Sigmoid colon (tissue), 7 donors: ENCODE results near the gene MSANTD2. TPM values are rescaled to one million over a fixed set of nuclear protein-coding genes. Genes with fewer than 3 reads are reported as not detected.

Experiments
- DNase-seq: peaks from one replicate; pipeline ENCODE4 v3.0.0-alpha.2; 2019
- H3K27ac ChIP-seq, 4 donors: fragments of 200-600 bp; sonication (generic); one replicate each; pipeline ENCODE4 v1.5.1; 2016 to 2019; ENCODE audit warnings: mild to moderate bottlenecking in 1 of 4
- H3K27me3 ChIP-seq, 3 donors: fragments of 200-600 bp; sonication (generic); one replicate each; pipeline ENCODE4 v1.5.1; 2019; ENCODE audit warnings: mild to moderate bottlenecking in 1 of 3
- H3K36me3 ChIP-seq, 4 donors: fragments of 200-600 bp; sonication (generic); one replicate each; pipeline ENCODE4 v1.5.1; 2016 to 2019
- H3K4me1 ChIP-seq, 4 donors: fragments of 200-600 bp; sonication (generic); one replicate each; pipeline ENCODE4 v1.5.1; 2017 to 2019
- H3K4me3 ChIP-seq, 4 donors: fragments of 200-600 bp; sonication (generic); one replicate each; pipeline ENCODE4 v1.5.1; 2017 to 2019; ENCODE audit warnings: mild to moderate bottlenecking in 2 of 4, moderate library complexity in 1 of 4
- H3K9me3 ChIP-seq, 4 donors: fragments of 200-600 bp in 3 of 4; sonication (generic) in 3 of 4; one replicate each; pipeline versions ENCODE4 v1.5.1 to v1.6.1; 2013 to 2019
- CTCF ChIP-seq, 4 experiments: fragments of 450-650 bp in 3 of 4; fragments of 200-600 bp in 1 of 4; IDR thresholded peaks; one replicate each; pipeline ENCODE4 v1.5.1; 2016 to 2019; ENCODE audit warnings: antibody characterized with exemption in 4 of 4, mild to moderate bottlenecking in 3 of 4, moderate library complexity in 2 of 4
- EP300 ChIP-seq, 4 donors: sonication (generic); formaldehyde crosslinking; IDR thresholded peaks; one replicate each; pipeline ENCODE4 v1.6.1; 2017; ENCODE audit warnings: antibody characterized with exemption in 4 of 4
- POLR2A ChIP-seq, 2 donors: fragments of 450-650 bp; IDR thresholded peaks; one replicate each; pipeline ENCODE4 v1.6.1; 2016; ENCODE audit warnings: antibody characterized with exemption in 2 of 2, mild to moderate bottlenecking in 2 of 2, moderate library complexity in 2 of 2
- POLR2AphosphoS5 ChIP-seq, 4 donors: sonication (generic); formaldehyde crosslinking; IDR thresholded peaks; one replicate each; pipeline ENCODE4 v1.6.1; 2017; ENCODE audit warnings: antibody characterized with exemption in 4 of 4
- WGBS, 2 donors: extraction: QIAGEN DNeasy Blood & Tissue Kit; methylation state at CpG; one replicate each; pipeline ENCODE4 v1.1.7; 2013; 5-methylcytosine and 5-hydroxymethylcytosine counted together
- intact Hi-C: fragments of 100-400 bp; cut with DNase I; formaldehyde crosslinking; loops from one replicate; pipeline ENCODE4 v1.15.1; 2023
- polyA plus RNA-seq, 3 donors: library from polyadenylated mRNA; stranded (reverse); fragments of 200-250 nt; gene quantifications; one replicate each; pipeline ENCODE4 v1.2.3, GENCODE V29; 2013
- total RNA-seq, 4 donors: library from RNA; depleted of rRNA; stranded (reverse); fragments of >200 nt; gene quantifications; one replicate each; pipeline ENCODE4 v1.1.0, GENCODE V29; 2016
- donor health status: healthy with polysubstance abuse.
- donor health status: Bipolar disorder and iron deficiency.
- donor health status: healthy.

The MSANTD2 gene
- total and polyA plus RNA-seq, 7 donors, result 1.6 to 23.8 (median 8.6) TPM

- intact Hi-C loops, result no loop called here
- WGBS, 2 donors, result 19 to 40% methylated on average over 1 of the region's 1 CpG
- TF ChIP-seq CTCF (IDR thresholded peaks at IDR 0.05) (no peak), EP300 (IDR thresholded peaks at IDR 0.05) (no peak), POLR2A (IDR thresholded peaks at IDR 0.05) (no peak), POLR2AphosphoS5 (IDR thresholded peaks at IDR 0.05) (no peak)
These were observed 12.7 kb upstream of the MSANTD2 start for GRCh38 chr11:124812876-124813275.

GRCh38 chr11:124811399-124812125 lies 11.4 kb upstream of the MSANTD2 start:
- Histone ChIP-seq H3K4me1 (no peaks in the 10 kb centered on the region), H3K36me3 (peaks cover 0 to 1% (median 0%) of the 10 kb centered on the region in 4 donors), H3K27ac (no peak overlapping the region), H3K9me3 (no peaks in the 10 kb centered on the region), H3K4me3 (no peak overlapping the region), H3K27me3 (peaks cover 0 to 22% (median 0%) of the 10 kb centered on the region in 3 donors)
- intact Hi-C loops, result no loop called here
- WGBS, 2 donors, result 79 to 85% methylated on average over 10 of the region's 10 CpGs
- DNase-seq, result no peak
- no peak for TF ChIP-seq POLR2AphosphoS5 (IDR thresholded peaks at IDR 0.05)
- TF ChIP-seq POLR2A (IDR thresholded peaks at IDR 0.05), result no peak
- no peak for TF ChIP-seq CTCF (IDR thresholded peaks at IDR 0.05)

More at GRCh38 chr11:124812876-124813275, 12.7 kb upstream of the MSANTD2 start:
- peaks cover 0 to 32% (median 0%) of the 10 kb centered on the region in 3 donors for H3K27me3 ChIP-seq
- no peak for DNase-seq
- H3K36me3 ChIP-seq, result no peaks in the 10 kb centered on the region
- H3K27ac ChIP-seq, result no peak overlapping the region
- no peaks in the 10 kb centered on the region for H3K4me1 ChIP-seq
- H3K9me3 ChIP-seq, result no peaks in the 10 kb centered on the region
- no peak overlapping the region for H3K4me3 ChIP-seq

GRCh38 chr11:124807660-124808270 lies 7.6 kb upstream of the MSANTD2 start:
- Histone ChIP-seq H3K4me1 (no peaks in the 10 kb centered on the region), H3K9me3 (no peaks in the 10 kb centered on the region), H3K27ac (no peak overlapping the region), H3K36me3 (peaks cover 0 to 11% (median 0%) of the 10 kb centered on the region in 4 donors), H3K4me3 (no peak overlapping the region), H3K27me3 (peaks cover 0 to 6% (median 0%) of the 10 kb centered on the region in 3 donors)
- TF ChIP-seq POLR2AphosphoS5 (IDR thresholded peaks at IDR 0.05) (no peak), POLR2A (IDR thresholded peaks at IDR 0.05) (no peak), EP300 (IDR thresholded peaks at IDR 0.05) (no peak), CTCF (IDR thresholded peaks at IDR 0.05) (no peak)
- WGBS, 2 donors, result 88 to 89% methylated on average over 6 of the region's 6 CpGs
- DNase-seq, result no peak
- intact Hi-C loops, result no loop called here

- no peak for TF ChIP-seq CTCF (IDR thresholded peaks at IDR 0.05)
- TF ChIP-seq POLR2AphosphoS5 (IDR thresholded peaks at IDR 0.05), result no peak
- no peak for TF ChIP-seq POLR2A (IDR thresholded peaks at IDR 0.05)
- TF ChIP-seq EP300 (IDR thresholded peaks at IDR 0.05), result no peak
- Histone ChIP-seq H3K27me3 (peaks cover 0 to 3% (median 0%) of the 10 kb centered on the region in 3 donors), H3K27ac (no peak overlapping the region), H3K4me3 (no peak overlapping the region), H3K9me3 (no peaks in the 10 kb centered on the region), H3K36me3 (peaks cover 0 to 11% (median 0%) of the 10 kb centered on the region in 4 donors), H3K4me1 (no peaks in the 10 kb centered on the region)
- intact Hi-C loops, result no loop called here
- WGBS, 2 donors, result 95 to 96% methylated on average over 5 of the region's 5 CpGs
- DNase-seq, result no peak
These were observed 7.0 kb upstream of the MSANTD2 start for GRCh38 chr11:124807201-124807600.
